HG03354 (cell line): ENCODE data around the gene CHP2.

Experiments used
- ATAC-seq: cut with Tn5 transposase; IDR thresholded peaks from one replicate; pipeline ENCODE4 v1.9.1; 2021; ENCODE audit warnings: mild to moderate bottlenecking; ENCODE audit not compliant: unreplicated experiment, poor library complexity, severe bottlenecking

The CHP2 gene

DNA sequence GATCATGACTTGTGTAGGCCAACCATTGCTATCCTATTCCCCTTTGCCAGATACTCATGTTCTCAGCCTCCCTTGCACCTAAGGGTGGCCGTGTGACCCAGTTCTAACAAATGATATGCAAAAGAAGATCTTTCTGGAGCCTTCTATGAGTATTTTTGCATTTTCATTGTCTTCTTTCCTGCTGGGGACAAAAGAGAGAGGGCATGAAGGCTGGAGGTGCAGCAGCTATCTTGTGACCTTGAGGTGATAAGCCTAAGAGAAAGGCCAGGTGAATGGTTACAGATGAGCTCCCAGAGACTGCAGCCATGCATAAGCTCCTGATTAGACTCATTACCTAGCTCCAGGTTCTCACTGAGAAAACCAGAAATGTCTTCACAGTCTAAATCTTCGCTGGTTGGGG, 42.1 kb downstream of the CHP2 start:
- ATAC-seq, result no peak

- ATAC-seq, result no peak
Measured at GRCh38 chr16:23801378-23801777, 46.6 kb downstream of the CHP2 start.

GRCh38 chr16:23802776-23803175, 48.0 kb downstream of the CHP2 start:
- ATAC-seq, result no peak

- peak; percentile 72 for ATAC-seq
Measured at GRCh38 chr16:23803591-23804123, 48.8 kb downstream of the CHP2 start.

- ATAC-seq, result no peak
Measured at GRCh38 chr16:23807028-23807427, 52.2 kb downstream of the CHP2 start.
